H1 (cell line): ENCODE results near the gene ANKS1A. TPM values are rescaled to one million over a fixed set of nuclear protein-coding genes. Genes with fewer than 3 reads are reported as not detected.

Experiments used
- CTCF ChIA-PET: fragments of 300-600 bp; sonication (Branson Sonifier 250); formaldehyde crosslinking; loops from one replicate; lab custom pipeline; 2021; ENCODE audit not compliant: partially characterized antibody; lab: Charles Lee
- POLR2A ChIA-PET: fragments of 300-600 bp; sonication (Branson Sonifier 250); formaldehyde crosslinking; loops from one replicate; lab custom pipeline; 2021; ENCODE audit warnings: inconsistent platforms; ENCODE audit not compliant: partially characterized antibody; lab: Charles Lee
- DNase-seq, 2 experiments: peaks; one replicate each; pipeline versions ENCODE4 v3.0.0 to v3.0.0-alpha.2; 2010 to 2022; ENCODE audit warnings: low spot score in 2 of 2, low read depth in 1 of 2, mixed read lengths in 1 of 2
- FAIRE-seq: peaks from 2 replicates; lab custom pipeline; 2011; peaks lifted over from hg19 to GRCh38; lab: Jason Lieb, UNC
- H2AFZ ChIP-seq: 2 replicates; pipeline ENCODE4 v1.8.1; 2012; ENCODE audit warnings: low read length, inconsistent platforms
- H2AK5ac ChIP-seq: 2 replicates; pipeline ENCODE4 v1.6.1; 2013; ENCODE audit warnings: low read depth, low read length
- H2BK120ac ChIP-seq: replicated peaks from 2 replicates; pipeline ENCODE3; 2013; ENCODE audit warnings: low read depth, low read length, inconsistent platforms
- H2BK12ac ChIP-seq: 2 replicates; pipeline ENCODE4 v1.6.1; 2013; ENCODE audit warnings: low read depth, low read length
- H2BK15ac ChIP-seq: 2 replicates; pipeline ENCODE4 v1.6.1; 2013; ENCODE audit warnings: low read length
- H2BK20ac ChIP-seq: 2 replicates; pipeline ENCODE4 v1.6.1; 2013; ENCODE audit warnings: low read length
- H2BK5ac ChIP-seq: 2 replicates; pipeline ENCODE4 v1.6.1; 2013; ENCODE audit warnings: low read depth, low read length
- H3K14ac ChIP-seq: 2 replicates; pipeline ENCODE4 v1.6.1; 2013; ENCODE audit warnings: inconsistent platforms; ENCODE audit not compliant: insufficient read length
- H3K18ac ChIP-seq: 2 replicates; pipeline ENCODE4 v1.6.1; 2013; ENCODE audit warnings: low read length; ENCODE audit errors: extremely low read depth
- H3K23ac ChIP-seq: 2 replicates; pipeline ENCODE4 v1.6.1; 2013; ENCODE audit warnings: inconsistent platforms; ENCODE audit not compliant: insufficient read length
- H3K23me2 ChIP-seq: 2 replicates; pipeline ENCODE4 v1.6.1; 2013; ENCODE audit warnings: low read depth, low read length
- H3K27ac ChIP-seq: 2 replicates; pipeline ENCODE4 v1.6.1; 2011; ENCODE audit warnings: low read depth, low read length, inconsistent platforms
- H3K27me3 ChIP-seq, 4 experiments: replicated peaks in 1 of 4; 1 replicate in 1 of 4; 2 replicates in 3 of 4; pipeline versions ENCODE4 v1.6.1 to v1.8.1; 2011 to 2013; ENCODE audit warnings: low read length in 3 of 4, mild to moderate bottlenecking in 3 of 4, inconsistent platforms in 2 of 4, mixed read lengths in 2 of 4, moderate library complexity in 1 of 4; ENCODE audit not compliant: control insufficient read depth in 3 of 4, insufficient read depth in 3 of 4; ENCODE audit errors: extremely low read depth in 1 of 4
- H3K36me3 ChIP-seq, 4 experiments: 2 replicates each; pipeline versions ENCODE4 v1.6.1 to v1.8.1; 2011 to 2013; ENCODE audit warnings: mild to moderate bottlenecking in 4 of 4, low read length in 3 of 4, moderate library complexity in 2 of 4, control low read depth in 1 of 4, inconsistent platforms in 1 of 4; ENCODE audit not compliant: insufficient read depth in 4 of 4, control insufficient read depth in 2 of 4
- H3K4ac ChIP-seq: replicated peaks from 2 replicates; pipeline ENCODE3; 2013; ENCODE audit warnings: low read length, low read depth, mixed read lengths, inconsistent platforms; ENCODE audit not compliant: insufficient read length
- H3K4me1 ChIP-seq, 4 experiments: replicated peaks in 1 of 4; 1 replicate in 1 of 4; 2 replicates in 3 of 4; pipeline versions ENCODE4 v1.6.1 to v1.8.1; 2011 to 2013; ENCODE audit warnings: low read length in 3 of 4, inconsistent platforms in 2 of 4, mixed read lengths in 1 of 4; ENCODE audit not compliant: insufficient read depth in 4 of 4, control insufficient read depth in 3 of 4
- H3K4me2 ChIP-seq, 2 experiments: 2 replicates each; pipeline versions ENCODE4 v1.6.1 to v1.8.1; 2011 to 2013; ENCODE audit warnings: low read depth in 2 of 2, low read length in 2 of 2, control low read depth in 1 of 2, inconsistent platforms in 1 of 2, mild to moderate bottlenecking in 1 of 2; ENCODE audit not compliant: insufficient read depth in 1 of 2
- H3K4me3 ChIP-seq, 4 experiments: fragments of 200-600, 300-600 bp in 1 of 4; sonication (generic), shearing (Covaris generic), sonication (Bioruptor Twin) in 1 of 4; 2 replicates each; pipeline versions ENCODE4 v1.5.1 to v1.8.1; 2011 to 2016; ENCODE audit warnings: low read length in 4 of 4, low read depth in 3 of 4, control low read depth in 2 of 4, inconsistent platforms in 2 of 4, mild to moderate bottlenecking in 2 of 4, mixed read lengths in 1 of 4, moderate library complexity in 1 of 4; ENCODE audit not compliant: insufficient read depth in 2 of 4; ENCODE audit errors: extremely low read depth in 1 of 4
- H3K56ac ChIP-seq: replicated peaks from 2 replicates; pipeline ENCODE3; 2013; ENCODE audit warnings: low read depth, mild to moderate bottlenecking, mixed read lengths, low read length, inconsistent platforms; ENCODE audit not compliant: insufficient read length
- H3K79me1 ChIP-seq: 2 replicates; pipeline ENCODE4 v1.6.1; 2013; ENCODE audit warnings: low read depth, low read length, control low read depth
- H3K79me2 ChIP-seq, 2 experiments: 2 replicates each; pipeline versions ENCODE4 v1.6.1 to v1.8.1; 2012 to 2013; ENCODE audit warnings: low read length in 2 of 2, mild to moderate bottlenecking in 2 of 2, inconsistent platforms in 1 of 2; ENCODE audit not compliant: insufficient read depth in 2 of 2, control insufficient read depth in 1 of 2
- H3K9ac ChIP-seq, 4 experiments: replicated peaks in 1 of 4; 1 replicate in 1 of 4; 2 replicates in 3 of 4; pipeline versions ENCODE4 v1.6.1 to v1.8.1; 2011 to 2013; ENCODE audit warnings: low read depth in 3 of 4, low read length in 3 of 4, control low read depth in 2 of 4, mild to moderate bottlenecking in 2 of 4, moderate library complexity in 2 of 4, inconsistent platforms in 1 of 4; ENCODE audit errors: extremely low read depth in 1 of 4
- H3K9me3 ChIP-seq, 2 experiments: 2 replicates each; pipeline versions ENCODE4 v1.6.1 to v1.8.1; 2012 to 2013; ENCODE audit warnings: mild to moderate bottlenecking in 2 of 2, moderate library complexity in 2 of 2, control low read depth in 1 of 2, inconsistent platforms in 1 of 2, low read depth in 1 of 2, low read length in 1 of 2, mixed read lengths in 1 of 2; ENCODE audit not compliant: insufficient read depth in 2 of 2
- H4K20me1 ChIP-seq, 2 experiments: replicated peaks in 1 of 2; 2 replicates each; pipeline versions ENCODE3 to v1.8.1; 2011 to 2013; ENCODE audit warnings: inconsistent platforms in 2 of 2, low read length in 2 of 2, mild to moderate bottlenecking in 1 of 2; ENCODE audit not compliant: insufficient read depth in 2 of 2, control insufficient read depth in 1 of 2
- H4K5ac ChIP-seq: 2 replicates; pipeline ENCODE4 v1.6.1; 2013; ENCODE audit warnings: low read length, low read depth, mixed read lengths, inconsistent platforms; ENCODE audit not compliant: insufficient read length
- H4K8ac ChIP-seq: 2 replicates; pipeline ENCODE4 v1.8.0; 2013; ENCODE audit warnings: mild to moderate bottlenecking, moderate library complexity, low read length, inconsistent platforms; ENCODE audit not compliant: insufficient read depth; ENCODE audit errors: extremely low read depth
- H4K91ac ChIP-seq: replicated peaks from 2 replicates; pipeline ENCODE3; 2013; ENCODE audit warnings: low read length, mixed read lengths, inconsistent platforms; ENCODE audit not compliant: insufficient read length
- CREB1 ChIP-seq: IDR thresholded peaks from 2 replicates; pipeline ENCODE4 v1.6.1; 2012; ENCODE audit warnings: inconsistent platforms
- KDM4A ChIP-seq: IDR thresholded peaks from one replicate; pipeline ENCODE4 v1.7.1; 2012; ENCODE audit warnings: low read depth, mild to moderate bottlenecking, moderate library complexity, low read length, inconsistent platforms; ENCODE audit not compliant: severe bottlenecking
- POLR2AphosphoS5 ChIP-seq: IDR thresholded peaks from 2 replicates; pipeline ENCODE4 v1.6.1; 2011; ENCODE audit warnings: low read depth, low read length
- SIN3A ChIP-seq, 2 experiments: IDR thresholded peaks in 1 of 2; conservative IDR thresholded peaks in 1 of 2; 2 replicates each; pipeline ENCODE4 v1.6.1; 2011 to 2012; ENCODE audit warnings: low read length in 2 of 2, improper control_type of control experiment in 1 of 2, low read depth in 1 of 2, mild to moderate bottlenecking in 1 of 2
- SP1 ChIP-seq: IDR thresholded peaks from 2 replicates; pipeline ENCODE4 v1.6.1; 2011; ENCODE audit warnings: low read depth, low read length
- SRF ChIP-seq: IDR thresholded peaks from 2 replicates; pipeline ENCODE4 v1.6.1; 2011; ENCODE audit warnings: mild to moderate bottlenecking, low read depth, low read length, moderate library complexity
- YY1 ChIP-seq: IDR thresholded peaks from 2 replicates; pipeline ENCODE4 v1.6.1; 2011; ENCODE audit warnings: low read depth, mild to moderate bottlenecking, low read length
- WGBS, 2 experiments: shearing (Covaris generic) in 1 of 2; methylation state at CpG; one replicate each; pipeline versions ENCODE4 v1.1.6 to v1.1.7; 2013 to 2015; ENCODE audit warnings: low lambda C conversion rate in 2 of 2, mixed read lengths in 2 of 2, inconsistent platforms in 1 of 2, low coverage in 1 of 2, missing lambda C conversion rate in 1 of 2; ENCODE audit not compliant: insufficient replicate concordance in 2 of 2, insufficient coverage in 1 of 2, insufficient read length in 1 of 2; ENCODE audit errors: extremely low coverage in 1 of 2, missing lambda C conversion rate in 1 of 2; 5-methylcytosine and 5-hydroxymethylcytosine counted together
- polyA plus RNA-seq, 7 experiments: library from polyadenylated mRNA; depleted of rRNA in 3 of 7; stranded (reverse) in 5 of 7; unstranded in 2 of 7; fragments of >200 nt in 5 of 7; fragments of 200-250 nt in 2 of 7; gene quantifications; 1 replicate in 5 of 7; 2 replicates in 1 of 7; 4 replicates in 1 of 7; pipeline versions ENCODE4 v1.2.1 to v1.2.3, GENCODE V29; 2011 to 2013; ENCODE audit warnings: missing spikeins in 2 of 7, mixed read lengths in 2 of 7
- total RNA-seq: library from RNA; stranded (reverse); fragmentation: NEBNext Ultra II Directional; extraction: Animal tissue kit (Norgen Biotek cat#: 25700); gene quantifications from 2 replicates; pipeline ENCODE4 v1.2.1, GENCODE V29; 2021

ANKS1A gene
- total and polyA plus RNA-seq, 2 of the 8 experiments (the other 6 are each of a cell fraction or from before 2014, with no cell fraction given): 9.8 to 30.9 TPM

DNA sequence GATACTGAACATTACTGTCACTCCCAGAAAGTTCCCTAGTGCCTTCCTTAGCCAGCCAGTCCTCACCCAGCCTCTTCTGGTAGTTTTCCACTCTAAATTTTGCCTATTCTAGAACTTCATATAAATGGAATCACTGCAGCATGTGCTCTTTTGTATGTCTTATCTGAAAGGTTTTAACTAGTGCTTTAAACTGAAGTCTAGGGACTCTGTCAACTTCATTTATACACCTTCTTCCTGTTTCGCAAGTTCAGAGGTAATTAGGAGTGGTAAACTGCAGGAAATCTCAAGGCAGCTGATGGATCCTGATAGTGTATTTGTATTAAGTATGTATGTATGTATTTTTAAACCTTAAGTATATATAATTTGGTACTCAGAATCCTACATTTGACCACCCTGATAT is 157.8 kb downstream of the ANKS1A start:
- Histone ChIP-seq H3K4me1 (peaks cover 29 to 62% (median 51%) of the 10 kb centered on the region in 4 experiments), H3K9me3 (no peaks in the 10 kb centered on the region), H4K91ac (no peak overlapping the region), H2AK5ac (no peak overlapping the region; the same call in 1 of the 2 replicates), H3K9ac (no peak overlapping the region), H2BK12ac (peak overlapping the region; percentile 6; the same call in 1 of the 2 replicates), H3K56ac (no peak overlapping the region), H3K4me3 (no peak overlapping the region), H3K14ac (no peak overlapping the region), H3K27ac (no peak overlapping the region), H3K4ac (no peak overlapping the region), H4K20me1 (no peaks in the 10 kb centered on the region), H3K79me1 (no peaks in the 10 kb centered on the region), H2BK20ac (no peak overlapping the region), H2BK15ac (no peak overlapping the region), H2BK5ac (no peak overlapping the region), H3K36me3 (no peaks in the 10 kb centered on the region; a peak in 1 of 8 replicates), H3K23me2 (no peaks in the 10 kb centered on the region), H3K27me3 (no peaks in the 10 kb centered on the region), H4K5ac (no peak overlapping the region), H3K4me2 (no peak overlapping the region), H3K23ac (no peak overlapping the region), H2AFZ (no peak overlapping the region), H2BK120ac (no peak overlapping the region), H3K18ac (no peak overlapping the region), H3K79me2 (no peaks in the 10 kb centered on the region), H4K8ac (no peak overlapping the region)
- DNase-seq: no peak
- FAIRE-seq: no peak
- POLR2A ChIA-PET: interaction anchor here (0.5 to 3.7 kb wide), 4 partner anchors 10 to 164 kb away, joined by 3 to 18 read pairs (median 7); no protein-coding TSS in a partner anchor
- WGBS, 2 experiments: 93% methylated on average over 1 of the region's 1 CpG; no CpG with 5 or more reads in 1 of the 2 experiments
- CTCF ChIA-PET: no interaction called here
- no peak for TF ChIP-seq KDM4A
- TF ChIP-seq SIN3A (conservative IDR thresholded peaks at IDR 0.05 in 1 of 2, IDR thresholded peaks at IDR 0.05 in 1 of 2; ENCODE audit: low read depth in 1 of 2, low read length in 2 of 2): no peak
- TF ChIP-seq YY1: no peak
- no peak for TF ChIP-seq CREB1
- no peak for TF ChIP-seq SP1
- TF ChIP-seq SRF: no peak
- TF ChIP-seq POLR2AphosphoS5: no peak
